GM12875 (cell line): ENCODE results near the gene TPP1.
A peak's percentile ranks its signal among the peaks of the same experiment; 100 is the strongest.

Experiments
- H3K4me3 ChIP-seq: one replicate; pipeline ENCODE4 v1.5.1; 2011; ENCODE audit warnings: low read depth, low read length, control low read depth
- TF ChIP-seq, protein P1 (sequence below): IDR thresholded peaks from 2 replicates; pipeline ENCODE4 v1.5.1; 2011; ENCODE audit warnings: low read depth, mild to moderate bottlenecking, control low read depth, inconsistent platforms, low read length, moderate library complexity, borderline replicate concordance; ENCODE audit not compliant: insufficient read depth

TPP1 gene

DNA sequence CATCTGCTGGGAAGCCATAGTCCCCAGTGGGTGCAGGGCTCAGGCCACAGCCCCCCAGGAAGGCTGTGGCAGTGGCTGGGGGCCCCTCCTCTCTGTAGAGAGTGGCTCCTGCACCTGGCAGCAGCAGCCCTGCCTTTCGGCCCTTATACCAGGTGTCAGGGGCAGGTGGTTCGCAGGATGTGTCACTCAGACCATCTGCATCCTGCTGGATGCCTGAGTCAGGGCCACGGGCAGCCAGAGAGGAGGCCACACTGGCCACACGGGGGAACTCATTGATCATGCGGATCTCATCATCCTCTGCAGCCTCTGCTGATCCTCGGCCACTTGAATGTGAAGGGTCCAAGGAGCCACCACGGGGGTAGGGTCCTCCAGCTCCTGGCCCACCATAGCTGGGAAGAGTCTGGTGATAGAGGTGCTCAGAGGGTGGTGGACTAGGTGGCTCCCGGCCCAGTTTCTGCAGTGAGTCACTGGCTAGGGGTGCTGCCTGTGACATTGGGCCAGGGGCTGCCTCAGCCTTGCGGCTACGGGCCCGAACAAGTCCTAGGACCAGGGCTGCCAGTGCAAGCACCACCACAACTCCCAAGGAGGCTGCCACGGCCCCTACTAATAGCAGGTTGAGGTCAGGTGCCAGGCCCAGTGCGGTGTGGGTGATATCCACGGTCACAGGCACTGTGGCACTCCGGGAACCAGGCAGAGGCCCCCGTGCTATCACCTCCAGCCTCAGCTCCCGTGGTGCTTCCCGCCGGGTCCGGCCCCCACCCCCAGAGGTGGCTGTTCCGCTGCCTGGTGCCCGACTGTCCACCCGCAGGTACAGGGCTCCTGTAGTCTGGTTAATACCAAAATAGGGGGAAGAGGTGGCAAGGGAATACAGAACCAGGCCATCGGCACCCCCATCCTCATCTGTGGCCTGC is 3.3 kb upstream of the TPP1 start:
- TF ChIP-seq, protein P1, sequence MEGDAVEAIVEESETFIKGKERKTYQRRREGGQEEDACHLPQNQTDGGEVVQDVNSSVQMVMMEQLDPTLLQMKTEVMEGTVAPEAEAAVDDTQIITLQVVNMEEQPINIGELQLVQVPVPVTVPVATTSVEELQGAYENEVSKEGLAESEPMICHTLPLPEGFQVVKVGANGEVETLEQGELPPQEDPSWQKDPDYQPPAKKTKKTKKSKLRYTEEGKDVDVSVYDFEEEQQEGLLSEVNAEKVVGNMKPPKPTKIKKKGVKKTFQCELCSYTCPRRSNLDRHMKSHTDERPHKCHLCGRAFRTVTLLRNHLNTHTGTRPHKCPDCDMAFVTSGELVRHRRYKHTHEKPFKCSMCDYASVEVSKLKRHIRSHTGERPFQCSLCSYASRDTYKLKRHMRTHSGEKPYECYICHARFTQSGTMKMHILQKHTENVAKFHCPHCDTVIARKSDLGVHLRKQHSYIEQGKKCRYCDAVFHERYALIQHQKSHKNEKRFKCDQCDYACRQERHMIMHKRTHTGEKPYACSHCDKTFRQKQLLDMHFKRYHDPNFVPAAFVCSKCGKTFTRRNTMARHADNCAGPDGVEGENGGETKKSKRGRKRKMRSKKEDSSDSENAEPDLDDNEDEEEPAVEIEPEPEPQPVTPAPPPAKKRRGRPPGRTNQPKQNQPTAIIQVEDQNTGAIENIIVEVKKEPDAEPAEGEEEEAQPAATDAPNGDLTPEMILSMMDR: no peak
- H3K4me3 ChIP-seq: no peak overlapping the region

DNA sequence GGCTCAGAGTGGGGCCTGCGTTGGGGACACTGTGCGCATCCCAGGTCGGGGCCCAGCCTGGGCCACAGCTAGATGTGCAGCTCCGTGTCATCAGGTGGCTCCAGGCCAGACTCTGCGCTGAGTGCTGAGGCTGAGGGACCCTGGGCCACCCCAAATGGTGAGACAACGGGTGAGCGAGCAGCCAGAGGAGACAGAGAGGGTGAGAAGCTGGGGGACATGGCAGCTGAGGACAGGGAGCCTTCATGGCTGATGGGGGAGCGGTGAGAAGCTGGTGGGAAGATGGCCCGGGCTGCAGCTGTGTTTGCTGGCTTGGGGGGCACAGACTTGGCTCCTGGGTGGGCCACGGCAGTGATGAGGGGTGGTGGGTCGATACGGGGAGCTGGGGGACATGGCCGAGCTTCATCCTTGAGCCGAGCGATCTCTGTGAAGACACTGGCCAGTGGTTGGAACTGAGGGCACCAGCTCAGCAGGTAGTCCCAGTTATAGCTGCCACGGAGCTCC is 2.5 kb upstream of the TPP1 start:
- H3K4me3 ChIP-seq: no peak overlapping the region
- TF ChIP-seq, protein P1: no peak

DNA sequence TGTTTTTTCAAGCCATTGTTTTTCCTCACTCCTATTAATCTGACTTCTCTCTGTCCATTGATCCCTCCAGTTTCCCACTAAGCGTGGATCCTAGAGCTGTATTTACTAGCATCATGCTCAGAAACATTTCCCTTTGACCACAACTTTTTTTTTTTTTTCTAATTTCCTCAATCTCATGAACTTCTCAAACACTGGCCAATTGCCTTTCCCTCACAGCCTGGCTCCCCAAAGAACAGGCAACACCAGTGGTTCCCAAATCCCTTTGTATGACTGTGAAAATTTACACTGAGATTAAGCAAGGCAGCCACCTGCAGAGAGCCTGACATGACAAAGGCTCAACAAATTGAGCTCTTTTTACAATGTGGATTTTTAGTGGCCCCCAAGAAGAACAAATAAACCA is 1.4 kb upstream of the TPP1 start:
- TF ChIP-seq, protein P1: no peak
- no peak overlapping the region for H3K4me3 ChIP-seq

DNA sequence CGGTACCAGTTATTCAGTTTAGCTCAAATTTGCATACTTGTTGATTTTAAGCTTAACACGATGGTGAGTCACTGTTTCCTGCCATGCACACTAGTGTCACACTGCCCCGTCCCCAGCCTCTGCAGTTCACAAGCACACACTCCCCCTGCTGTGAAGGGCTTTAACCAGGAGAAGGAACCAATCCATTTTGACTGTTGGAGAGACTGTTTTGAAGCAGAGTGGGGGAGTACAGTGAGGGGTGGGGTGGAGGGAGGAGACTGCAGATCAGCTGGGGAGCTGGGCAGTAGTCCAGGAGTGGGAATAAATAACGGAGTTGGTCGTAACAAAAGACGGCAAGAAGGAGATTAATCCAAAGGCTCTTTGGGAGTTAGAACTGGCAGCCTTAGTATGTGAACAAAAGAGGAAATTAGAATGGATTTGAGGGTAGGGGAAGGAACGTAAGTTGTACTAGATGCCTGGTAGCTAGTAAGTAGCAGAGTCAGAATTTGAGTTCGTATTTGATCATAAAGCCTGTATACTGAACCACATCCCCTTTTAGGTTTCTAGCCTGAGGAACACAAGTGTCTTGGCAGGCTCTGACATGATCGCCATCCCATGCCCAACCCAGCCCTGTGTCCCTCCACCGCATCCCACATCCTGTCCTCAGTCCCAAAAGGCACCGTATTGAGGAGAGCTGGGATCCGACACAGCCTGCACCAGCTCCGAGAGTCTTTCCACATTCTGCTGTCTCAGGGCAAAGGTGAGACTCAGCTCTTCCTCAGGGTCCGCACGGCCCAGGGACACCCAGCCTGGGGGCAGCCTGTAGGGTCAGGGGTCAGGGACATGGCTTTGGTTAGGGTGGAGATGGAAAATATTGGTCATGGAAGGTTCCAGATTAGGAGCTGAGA is 862 bp downstream of the TPP1 start:
- TF ChIP-seq, protein P1: no peak
- peak overlapping the region; percentile 61 for H3K4me3 ChIP-seq

DNA sequence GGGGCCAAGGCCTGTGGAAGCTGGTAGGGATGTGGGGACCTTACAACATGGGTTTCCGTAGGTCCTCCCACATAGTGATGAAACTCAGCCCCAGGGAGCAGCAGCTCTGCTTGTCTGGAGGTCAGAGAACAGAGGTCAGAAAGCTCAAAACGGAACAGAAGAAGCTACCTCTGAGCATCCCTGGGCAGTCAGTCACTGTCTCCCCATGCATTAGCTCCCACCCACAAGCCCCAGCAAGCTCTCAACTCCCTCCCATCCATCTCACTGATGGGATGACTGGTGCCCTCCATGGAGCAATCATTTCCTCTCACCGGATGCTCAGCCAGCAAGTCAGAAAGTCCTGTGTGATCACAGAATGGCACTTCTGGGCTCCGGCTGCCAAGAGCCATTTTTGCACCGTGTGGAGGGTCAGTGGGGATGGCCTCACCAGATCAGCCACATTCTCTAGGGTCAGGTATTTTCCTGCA is 1.9 kb downstream of the TPP1 start:
- TF ChIP-seq, protein P1: no peak
- no peak overlapping the region for H3K4me3 ChIP-seq

DNA sequence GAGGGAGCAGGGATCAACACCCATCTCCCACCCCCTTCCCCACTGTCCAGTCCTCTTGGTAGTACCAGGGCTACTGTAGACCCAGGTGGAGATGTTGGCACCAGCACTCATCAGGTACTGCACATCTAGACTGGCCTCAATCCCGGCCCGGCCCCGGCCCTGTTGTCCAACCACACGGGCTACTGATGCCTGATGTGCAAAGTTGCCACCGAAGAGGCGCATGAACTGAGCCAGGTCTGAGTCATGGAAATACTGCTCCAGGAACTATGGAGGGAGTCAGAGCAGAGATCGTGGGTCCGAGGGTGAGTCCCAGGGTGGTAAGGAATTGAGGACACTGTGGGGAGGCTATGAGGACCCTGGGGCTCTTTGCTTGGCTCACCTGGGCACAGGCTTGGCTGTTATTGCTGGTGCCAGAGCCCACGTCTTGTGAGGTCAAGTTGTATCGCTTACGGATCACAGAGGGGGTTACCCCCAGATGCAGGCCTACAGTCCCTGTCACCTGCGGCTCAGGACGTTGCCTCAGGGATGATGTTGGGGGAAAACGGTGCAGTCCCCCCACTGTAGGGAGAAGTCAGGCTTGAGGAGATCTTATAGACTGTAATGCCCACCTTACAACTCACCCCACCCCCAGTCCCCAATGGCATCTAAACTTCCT is 2.5 kb downstream of the TPP1 start:
- TF ChIP-seq, protein P1: no peak
- no peak overlapping the region for H3K4me3 ChIP-seq
